Stimulated activated CD4-positive, alpha-beta T cell treated with anti-CD3 and anti-CD28 coated beads, Interleukin-4, amount 100 ng/mL, for 1 hour (primary cell): ENCODE measurements around the gene RBM28.

Experiments
- DNase-seq: peaks from one replicate; pipeline ENCODE4 v3.0.0-alpha.2; 2020

Gene RBM28

DNA sequence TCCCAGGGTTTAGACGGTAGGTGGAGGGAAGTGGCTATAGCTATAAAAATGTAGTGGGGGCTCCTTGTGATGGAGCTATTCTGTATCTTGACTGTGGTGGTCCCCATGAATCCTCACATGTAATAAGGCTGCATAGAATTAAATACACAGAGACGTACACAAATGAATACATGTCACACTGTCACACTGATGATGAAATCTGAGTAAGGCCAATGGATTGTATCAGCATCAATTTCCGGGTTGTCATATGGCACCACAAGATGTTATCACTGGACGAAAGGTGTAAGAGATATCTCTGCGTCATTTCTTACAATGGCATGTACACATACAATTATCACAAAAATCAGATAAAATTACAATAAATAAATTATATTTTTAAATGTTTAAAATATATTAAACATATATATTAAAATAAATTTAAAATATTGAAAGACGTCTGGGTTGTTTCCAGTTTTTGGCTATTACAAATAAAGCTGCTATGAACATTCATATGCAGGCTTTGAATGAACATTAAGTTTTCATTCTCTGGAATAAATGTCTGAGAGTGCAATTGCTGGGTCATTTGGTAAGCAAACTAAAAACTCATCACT lies 64.5 kb downstream of the RBM28 start:
- no peak for DNase-seq

DNA sequence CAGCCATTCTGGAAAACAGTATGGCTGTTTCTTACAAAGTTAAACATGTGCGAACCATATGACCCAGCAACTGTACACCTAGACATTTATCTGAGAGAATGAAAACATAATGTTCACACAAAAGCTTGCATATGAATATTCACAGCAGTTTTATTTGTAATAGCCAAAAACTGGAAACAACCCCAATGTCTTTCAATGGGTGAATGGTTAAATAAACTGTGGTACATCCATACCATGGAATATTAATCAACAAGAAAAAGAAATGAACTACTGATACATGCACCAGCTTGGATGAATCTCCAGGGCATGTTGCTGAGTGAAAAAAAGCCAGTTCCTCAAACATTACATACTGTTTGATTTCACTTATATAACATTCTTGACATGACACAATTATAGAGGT lies 65.3 kb downstream of the RBM28 start:
- no peak for DNase-seq

DNA sequence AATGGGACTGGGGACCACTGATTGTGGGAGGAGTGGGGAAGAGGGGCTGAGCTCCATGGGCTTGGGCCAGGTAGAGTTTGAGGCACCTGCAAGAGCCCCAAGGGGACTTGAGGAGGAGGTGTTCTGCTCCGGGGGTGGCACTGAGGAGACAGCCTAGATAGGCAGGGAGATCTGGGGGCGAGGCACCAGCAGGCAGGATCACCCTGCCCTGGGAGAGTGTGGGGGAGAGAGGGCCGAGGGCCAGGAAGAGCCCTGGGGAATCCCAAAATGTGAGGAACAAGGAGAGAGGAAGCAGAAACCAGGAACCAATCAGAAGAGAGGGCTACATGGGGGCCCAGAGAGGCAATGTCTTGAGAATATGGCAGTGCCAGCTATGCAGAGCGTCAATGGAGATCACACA lies 68.0 kb downstream of the RBM28 start:
- DNase-seq: no peak

DNA sequence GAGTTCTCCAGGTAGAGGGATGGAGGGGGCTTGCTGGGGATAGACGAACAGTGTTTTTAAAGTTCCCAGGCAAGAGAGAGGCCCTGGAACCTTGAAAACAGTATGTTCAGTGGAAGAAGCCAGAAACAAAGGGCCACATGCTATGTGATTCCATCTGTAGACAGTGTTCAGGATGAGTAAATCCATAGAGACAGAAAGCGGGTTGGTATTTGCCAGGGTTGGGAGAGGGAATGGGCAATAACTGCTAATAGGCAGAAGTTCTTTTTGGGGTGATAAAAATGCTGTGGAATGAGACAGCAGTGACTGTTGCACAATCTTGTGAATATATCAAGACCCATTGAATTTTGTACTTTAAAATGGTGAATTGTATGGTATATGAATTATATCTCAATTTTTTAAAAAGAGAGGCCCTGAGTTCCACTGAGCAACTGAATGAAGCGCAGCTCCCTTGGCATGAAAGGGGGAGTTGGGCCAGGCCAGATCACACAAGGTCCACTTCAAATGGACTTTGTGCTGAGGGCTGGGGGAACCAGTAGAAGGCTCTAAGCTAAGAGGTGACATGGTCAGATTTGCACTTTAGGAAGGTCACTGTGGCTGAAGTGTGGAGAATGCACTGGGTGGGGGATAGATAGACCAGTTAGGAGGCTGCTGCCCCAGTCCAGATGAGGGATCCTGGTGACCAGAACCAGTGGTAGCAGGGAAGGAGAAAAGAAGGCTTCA lies 68.7 kb downstream of the RBM28 start:
- no peak for DNase-seq

DNA sequence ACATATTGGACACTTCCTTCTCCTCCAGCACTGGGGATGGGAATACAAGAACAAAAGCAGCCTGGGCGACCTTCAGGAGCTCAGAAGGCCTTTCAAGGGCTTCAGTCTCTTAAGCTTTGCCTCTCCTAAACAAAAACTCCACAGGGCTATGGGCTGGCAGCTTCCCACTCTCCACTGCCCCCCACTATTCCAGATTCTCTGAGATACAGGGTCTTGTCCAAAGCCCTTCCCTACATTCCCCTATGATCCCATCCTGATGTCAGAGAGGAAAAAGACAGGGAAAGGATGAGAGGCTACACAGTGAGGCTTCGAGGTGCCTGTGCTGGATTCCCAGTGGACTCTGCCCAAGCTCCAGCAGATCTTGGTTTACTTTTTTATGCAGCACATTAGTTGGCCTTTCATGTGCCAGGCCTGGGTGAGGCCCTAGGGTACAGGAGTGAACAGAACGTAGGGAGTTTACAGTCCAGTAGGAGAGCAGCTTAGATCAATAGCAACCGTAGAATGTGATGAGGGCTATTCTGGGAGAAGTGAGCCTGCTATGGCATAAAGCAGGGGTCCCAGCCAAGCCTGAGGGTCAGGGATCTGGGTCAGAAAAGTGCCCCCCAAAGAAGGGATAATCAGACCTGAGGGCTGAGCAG lies 69.3 kb downstream of the RBM28 start:
- DNase-seq: no peak

DNA sequence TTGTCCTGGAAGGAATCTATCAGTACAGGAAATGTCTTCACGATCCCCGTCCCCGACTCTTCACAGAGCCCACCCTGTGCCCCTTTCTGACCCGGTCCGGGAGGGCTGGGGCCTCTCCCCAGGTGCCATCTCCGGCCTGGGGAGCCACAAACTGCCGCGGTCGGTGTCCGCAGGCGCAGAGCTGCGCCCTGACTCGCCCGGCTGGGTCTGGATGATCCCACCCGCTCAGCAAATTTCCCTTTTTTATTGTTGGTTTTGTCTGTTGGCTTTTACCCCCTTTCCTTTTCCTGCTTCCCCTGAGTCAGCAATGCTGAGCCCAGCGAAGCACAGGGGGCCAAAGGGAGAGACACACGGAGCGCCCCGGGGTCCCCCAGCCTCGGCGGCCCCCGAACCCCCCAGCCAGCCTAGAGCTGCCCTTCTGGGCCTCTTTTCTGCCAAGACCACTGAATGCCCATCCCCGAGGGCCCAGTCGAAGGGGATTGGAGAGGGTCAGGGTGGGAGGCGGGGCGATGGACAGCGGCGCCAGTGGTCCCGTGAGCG lies 71.7 kb downstream of the RBM28 start:
- no peak for DNase-seq

DNA sequence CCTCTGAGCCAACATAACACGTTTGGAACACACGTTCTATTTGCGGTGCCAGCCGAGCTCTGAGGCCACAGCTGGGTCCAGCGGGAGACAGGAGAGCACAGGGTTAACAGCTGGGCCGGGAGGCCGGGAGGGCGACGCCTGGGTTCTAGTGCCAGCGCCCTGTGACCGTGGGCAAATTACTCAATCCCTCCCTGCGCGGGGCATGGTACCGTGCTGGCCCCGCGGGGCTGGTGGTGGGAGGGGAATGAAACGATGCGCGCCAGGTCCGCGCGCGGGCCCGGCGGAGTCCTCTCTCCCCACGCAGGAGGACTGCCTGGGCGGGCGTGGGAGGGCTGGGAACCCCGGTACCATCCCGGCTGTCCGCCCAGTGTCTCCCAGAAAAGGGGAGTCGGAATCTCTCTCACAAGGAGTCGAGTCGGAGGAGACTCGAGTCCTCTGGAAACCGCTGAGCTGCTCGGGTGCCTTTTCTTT lies 72.2 kb downstream of the RBM28 start:
- DNase-seq: no peak

DNA sequence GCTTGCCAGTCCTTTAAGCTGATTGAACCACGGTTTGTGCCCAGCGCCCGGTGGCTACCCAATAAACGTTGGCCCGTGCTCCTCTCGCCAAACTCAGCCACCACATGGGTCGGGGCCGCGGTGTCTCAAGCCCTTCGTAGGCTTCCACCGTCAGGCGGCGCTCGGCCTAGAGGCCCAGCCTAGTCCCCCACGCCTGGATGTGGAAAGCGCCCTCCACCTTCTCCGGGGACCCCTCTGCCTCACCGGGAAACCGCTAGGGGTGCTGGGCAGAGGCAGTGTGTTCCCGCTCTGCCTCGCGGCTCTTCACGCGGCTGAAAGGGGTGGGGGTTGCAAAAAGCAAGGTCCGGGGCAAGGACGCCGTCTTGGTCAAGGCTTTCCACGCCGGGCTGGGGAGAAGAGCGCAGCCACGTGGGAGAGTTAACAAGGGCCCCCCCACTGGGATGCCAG lies 72.9 kb downstream of the RBM28 start:
- DNase-seq: no peak

DNA sequence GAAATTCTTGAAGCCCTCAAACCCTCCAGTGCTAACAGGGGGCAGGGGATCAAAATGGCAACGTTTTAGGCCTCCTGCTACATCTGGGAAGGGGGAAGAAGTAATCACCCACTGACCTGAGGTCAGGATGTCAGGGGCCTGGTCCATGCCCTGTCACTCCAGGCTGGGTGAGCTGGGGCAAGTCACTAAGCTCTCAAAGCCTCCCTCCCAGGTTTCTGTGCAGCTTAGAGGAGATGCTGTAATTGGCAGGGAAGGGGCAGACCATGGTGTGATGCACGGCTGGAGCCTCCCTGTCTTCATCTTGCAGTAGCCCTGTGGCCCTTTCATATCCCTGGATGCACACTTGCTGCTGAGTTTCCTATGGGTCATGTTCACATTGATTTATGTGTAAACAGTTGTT lies 75.5 kb downstream of the RBM28 start:
- no peak for DNase-seq

DNA sequence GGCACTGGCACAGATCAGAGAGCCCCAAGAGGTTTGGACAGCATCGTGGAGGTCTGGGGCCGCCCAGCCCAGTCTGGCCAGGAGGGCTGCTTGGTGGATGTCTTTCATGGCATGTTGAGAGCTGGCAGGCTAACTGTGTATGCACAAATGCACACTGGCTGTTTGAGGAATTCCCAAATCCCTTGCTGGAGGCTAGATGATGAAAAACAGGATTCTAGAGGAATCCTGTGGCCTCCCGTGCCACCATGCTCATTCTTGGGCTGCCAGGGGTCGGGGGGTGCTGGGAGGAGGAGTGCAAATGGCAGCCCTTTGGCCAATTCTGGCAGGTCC lies 76.1 kb downstream of the RBM28 start:
- no peak for DNase-seq

DNA sequence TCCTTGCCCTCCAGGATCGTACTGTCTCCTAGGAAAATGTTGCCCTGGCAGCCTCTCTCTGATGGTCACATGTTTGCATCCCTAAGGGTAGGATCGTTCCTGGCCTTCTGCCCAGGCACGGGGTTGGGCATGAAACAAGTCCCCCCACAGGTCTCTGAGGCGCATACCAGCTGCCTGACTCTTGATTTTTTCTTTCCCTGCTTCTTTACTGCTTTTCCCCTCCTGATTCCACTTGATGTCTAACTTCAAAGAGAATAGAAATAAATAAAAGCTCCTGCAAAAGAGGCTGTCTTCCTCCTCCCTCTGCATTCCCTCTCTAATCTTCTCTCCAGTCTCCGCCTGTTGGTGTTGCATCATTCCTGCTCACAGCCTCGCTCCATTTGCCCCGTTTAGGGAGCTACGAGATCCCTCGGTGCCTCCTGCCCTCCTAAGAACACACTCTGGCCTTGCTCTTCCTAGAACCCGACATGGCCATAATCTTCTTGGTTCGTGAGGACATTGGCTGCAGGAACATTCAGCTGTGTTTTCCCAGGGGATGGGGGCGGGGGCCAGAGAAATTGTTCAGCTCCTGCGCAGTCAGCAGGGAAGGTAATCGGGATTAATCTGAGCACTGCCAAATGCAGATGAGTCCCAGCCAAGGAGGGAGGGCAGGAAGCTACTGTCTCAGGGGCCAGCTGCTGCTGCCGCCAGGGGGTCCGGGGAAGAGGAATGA lies 76.7 kb downstream of the RBM28 start:
- no peak for DNase-seq

DNA sequence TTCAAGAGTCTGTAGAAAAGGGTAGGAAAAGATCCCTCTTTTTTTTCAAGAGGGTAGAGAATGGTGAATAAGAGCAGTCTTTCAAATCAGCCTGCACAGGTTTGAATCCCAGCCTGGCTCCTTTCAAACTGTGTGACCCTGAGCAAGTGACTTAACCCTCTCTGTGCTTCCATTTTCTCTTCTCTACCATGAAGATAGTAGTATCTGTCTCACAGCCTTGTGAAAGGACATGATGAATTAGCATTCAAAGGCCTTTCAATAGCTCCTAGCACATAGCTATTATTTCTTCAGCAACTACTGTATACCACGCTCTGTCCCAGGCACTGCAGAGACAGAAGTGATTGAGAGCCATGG lies 77.2 kb downstream of the RBM28 start:
- DNase-seq: no peak

DNA sequence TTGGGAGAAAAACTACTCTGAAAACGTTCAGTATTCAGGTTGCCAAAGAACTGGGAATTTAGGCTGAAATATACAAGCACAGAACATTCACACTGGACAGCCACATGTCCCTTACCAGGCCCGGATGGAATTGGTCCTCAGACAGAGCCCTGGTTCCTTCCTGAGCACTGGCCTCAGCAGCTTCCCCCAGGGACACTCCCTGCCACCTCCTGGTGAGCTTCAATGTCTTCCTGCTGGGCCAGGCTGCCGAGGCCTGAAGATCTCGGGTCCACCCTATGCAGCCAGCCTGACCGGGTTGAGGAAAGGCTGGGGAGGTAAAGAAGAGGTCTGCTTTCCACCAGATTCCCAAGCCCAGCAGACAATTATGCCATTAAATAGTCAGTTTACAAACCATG lies 77.8 kb downstream of the RBM28 start:
- DNase-seq: no peak

DNA sequence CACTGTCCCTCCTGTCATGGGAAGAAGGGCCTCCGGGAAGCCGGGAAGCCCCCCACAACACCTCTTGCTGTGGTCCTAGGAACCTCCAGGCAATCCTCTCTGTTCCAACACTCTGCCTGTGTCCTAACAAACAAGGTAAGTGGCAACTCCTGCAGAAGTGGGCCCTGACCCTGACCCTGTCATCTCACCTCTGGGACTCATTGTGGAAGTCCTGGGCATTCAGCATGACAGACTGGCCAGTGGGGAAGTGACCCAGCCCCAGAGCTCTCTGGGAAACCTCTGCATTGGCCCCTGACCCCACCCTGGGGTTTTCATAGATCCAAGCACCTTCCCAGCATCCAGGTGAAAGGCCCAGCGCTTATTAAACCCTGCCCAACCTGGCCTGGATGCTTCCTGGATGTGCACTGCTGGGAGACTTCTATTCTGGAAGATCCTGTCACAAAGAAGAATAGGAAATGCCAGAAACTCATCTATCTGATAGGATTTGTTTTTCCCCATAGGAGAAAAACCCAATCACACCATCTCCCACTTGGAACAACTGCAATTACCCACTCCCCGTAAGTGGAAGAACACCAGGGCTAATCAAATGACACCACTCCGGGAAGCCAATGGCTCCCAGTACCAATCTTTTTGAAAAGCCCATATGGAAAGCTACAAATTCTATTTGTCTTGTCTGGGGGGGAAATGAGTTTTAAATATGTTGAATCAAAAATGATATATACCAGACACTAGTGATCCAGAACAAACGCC lies 78.4 kb downstream of the RBM28 start:
- DNase-seq: no peak

DNA sequence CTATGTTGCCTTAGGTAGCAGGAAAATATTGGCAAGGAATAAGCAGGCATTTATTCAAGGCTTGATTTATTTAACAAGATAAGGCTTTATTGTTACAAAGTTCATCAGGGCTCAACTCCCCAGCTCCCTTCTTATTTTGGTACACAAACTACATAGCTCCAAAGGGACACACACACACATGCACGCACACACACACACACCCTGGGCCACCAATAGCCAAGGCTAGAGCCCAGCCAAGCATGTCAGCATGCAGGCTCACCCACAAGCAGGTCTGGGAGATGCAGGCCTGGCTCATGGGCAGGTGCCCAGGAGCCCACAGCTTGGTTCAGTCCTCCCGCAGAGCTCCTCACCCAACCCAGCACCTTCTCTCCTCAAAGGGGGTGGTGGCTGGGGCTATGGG lies 79.2 kb downstream of the RBM28 start:
- DNase-seq: no peak

DNA sequence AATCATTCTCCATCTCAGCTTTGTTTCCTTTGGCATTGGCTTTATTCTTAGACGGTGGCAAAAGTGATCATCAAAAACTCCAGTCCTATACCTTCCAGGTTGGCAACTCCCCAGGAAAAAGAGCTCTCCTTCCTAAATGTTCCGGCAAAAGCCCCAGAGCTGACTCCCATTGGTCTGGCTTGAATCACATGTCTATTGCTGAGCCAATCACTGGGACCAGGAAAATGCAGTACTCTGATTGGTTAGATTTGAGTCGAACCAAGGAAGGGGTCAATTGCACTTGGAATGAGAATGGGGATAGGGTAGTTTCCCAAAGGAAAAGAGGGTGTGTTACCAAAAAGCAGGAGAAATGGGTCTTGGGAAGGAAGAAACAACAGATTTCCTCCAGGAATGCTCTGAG lies 80.3 kb downstream of the RBM28 start:
- no peak for DNase-seq

DNA sequence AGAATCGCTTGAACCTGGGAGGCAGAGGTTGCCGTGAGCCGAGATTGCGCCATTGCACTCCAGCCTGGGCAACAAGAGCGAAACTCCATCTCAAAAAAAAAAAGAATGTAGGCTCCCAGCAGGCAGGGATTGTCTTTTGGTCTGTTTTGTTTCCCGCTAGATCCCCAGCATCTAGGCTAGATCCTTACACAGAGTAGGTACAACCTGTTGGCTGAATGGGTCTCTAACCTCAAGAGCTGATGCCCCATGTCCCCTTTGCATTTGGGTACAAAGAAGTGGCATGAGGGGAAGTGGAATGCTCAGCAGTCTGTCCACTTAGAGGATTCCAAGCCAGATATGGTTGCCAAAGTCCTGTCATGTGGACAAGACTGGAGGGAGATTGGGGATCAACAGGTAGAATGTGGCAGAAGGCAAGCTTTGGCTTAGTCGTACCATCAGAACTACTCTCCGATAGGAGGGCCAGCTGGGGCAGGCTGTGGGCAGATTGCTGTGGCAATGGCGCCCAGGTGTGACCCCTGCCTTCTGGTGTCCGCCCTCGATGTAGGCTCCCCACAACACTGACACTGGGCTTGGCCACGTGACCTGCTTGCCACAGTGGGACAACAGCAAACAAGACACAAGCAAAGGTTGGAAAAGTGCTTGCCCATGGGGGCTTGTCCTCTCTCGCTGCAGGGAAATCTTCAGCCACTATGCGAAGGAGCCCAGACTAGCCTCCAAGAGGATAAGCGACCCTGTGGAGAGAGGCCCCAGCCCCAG lies 81.3 kb downstream of the RBM28 start:
- DNase-seq: no peak

DNA sequence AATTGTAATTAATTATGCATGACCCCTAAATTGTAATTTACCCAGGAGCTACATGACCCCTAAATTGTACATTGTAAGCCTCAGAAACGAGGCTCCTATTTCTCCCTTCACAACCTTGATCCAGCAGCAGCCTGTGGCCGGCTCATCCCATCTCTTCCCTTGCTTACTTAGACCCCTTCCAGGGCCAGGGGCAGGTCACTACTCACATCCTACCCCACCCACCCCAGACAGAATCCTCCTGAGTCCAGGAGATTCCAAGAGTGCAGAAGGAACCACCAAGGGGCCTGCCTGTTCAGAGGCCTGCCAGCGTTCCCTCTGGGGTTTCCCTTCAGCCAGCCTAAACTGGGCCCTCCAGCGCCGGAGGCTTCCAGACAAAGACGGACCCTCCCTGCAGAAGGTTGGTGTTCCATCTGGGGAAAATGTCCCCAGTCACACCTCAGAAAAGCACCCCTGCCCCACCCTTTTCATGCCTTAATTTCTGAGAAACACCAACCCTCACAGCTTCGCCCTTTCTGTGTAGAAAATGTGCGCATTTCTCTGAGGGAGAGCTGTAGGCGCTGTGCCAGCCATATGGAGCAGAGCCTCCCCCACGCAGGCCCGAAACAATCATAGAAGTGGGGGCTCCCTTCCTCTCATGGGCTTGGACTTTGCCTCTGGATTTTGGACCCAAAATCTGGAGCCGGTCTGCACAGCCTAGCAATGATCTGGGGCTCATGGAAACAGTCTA lies 83.5 kb downstream of the RBM28 start:
- DNase-seq: no peak

DNA sequence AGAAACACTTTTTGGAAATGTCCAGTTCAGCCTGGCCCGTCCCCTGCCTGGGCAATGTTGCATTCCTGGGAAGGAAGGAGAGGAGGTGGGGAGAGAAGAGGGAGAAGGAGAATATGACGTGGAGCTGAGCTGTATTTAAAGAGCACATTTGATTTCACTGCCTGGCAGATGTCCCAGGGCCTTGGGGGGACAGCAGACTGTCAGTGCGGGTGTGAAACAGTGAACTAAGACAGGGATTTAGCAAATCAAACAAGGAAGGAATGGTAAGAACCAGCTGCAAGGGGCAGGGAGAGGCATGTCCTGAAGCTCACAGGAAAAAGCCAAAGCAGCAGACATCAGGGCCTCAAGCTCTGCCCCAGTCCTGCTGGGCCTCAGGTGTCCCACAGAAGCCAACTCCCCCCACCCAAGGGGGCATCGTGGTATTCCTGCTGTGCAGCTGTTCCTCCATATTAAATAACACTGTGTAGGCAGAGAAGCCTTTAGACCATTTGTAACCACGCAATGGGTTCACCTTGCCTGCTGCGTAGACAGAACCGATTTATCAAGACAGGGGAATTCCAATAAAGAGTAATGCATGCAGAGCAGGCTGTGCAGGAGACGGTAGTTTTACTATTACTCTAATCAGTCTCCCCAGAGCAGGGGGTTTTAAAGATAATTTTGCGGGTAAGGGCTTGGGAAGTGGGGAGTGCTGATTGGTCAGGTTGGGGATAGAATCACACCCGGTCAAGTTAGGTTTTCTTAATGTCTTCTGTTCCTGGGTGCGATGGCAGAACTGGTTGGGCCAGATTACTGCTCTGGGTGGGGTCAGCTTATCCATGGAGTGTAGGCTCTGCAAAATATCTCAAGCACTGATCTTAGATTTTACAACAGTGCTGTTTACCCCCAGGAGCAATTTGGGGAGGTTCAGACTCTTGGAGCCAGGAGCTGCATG lies 84.3 kb downstream of the RBM28 start:
- no peak for DNase-seq

DNA sequence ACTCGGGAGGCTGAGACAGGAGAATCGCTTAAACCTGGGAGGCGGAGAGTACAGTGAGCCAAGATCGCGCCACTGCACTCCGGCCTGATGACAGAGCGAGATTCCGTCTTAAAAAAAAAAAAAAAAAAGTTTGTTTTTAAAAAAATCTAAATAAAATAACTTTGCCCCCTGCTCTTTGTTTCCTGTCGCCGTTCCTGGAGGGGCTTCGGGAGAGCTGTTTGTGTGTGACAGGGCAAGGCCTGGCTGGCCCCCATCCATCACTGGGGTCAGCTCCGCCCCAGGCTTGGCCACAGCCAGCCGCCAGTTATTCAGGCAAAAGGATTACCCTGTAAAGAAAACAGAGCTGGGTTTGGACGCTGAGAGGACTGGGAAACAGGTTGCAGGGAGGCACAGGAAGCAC lies 86.2 kb downstream of the RBM28 start:
- no peak for DNase-seq
